Epithelial cell of esophagus (primary cell): Measurements from ENCODE around the gene OR51V1.

Experiments used
- DNase-seq: peaks from one replicate; pipeline ENCODE4 v3.0.0; 2010; ENCODE audit warnings: low read depth
- H3K4me3 ChIP-seq: 2 replicates; pipeline ENCODE4 v1.5.1; 2011; ENCODE audit warnings: mild to moderate bottlenecking, low read length, control low read depth
- TF ChIP-seq, protein P1 (sequence below): IDR thresholded peaks from 2 replicates; pipeline ENCODE4 v1.5.1; 2011; ENCODE audit warnings: low read depth, mild to moderate bottlenecking, low read length, control low read depth, inconsistent platforms; ENCODE audit not compliant: insufficient read depth; ENCODE audit errors: missing control alignments

OR51V1 gene

GRCh38 chr11:5242933-5243815 is 42.7 kb upstream of the OR51V1 start:
- peak; percentile 21 for DNase-seq
- TF ChIP-seq, protein P1, sequence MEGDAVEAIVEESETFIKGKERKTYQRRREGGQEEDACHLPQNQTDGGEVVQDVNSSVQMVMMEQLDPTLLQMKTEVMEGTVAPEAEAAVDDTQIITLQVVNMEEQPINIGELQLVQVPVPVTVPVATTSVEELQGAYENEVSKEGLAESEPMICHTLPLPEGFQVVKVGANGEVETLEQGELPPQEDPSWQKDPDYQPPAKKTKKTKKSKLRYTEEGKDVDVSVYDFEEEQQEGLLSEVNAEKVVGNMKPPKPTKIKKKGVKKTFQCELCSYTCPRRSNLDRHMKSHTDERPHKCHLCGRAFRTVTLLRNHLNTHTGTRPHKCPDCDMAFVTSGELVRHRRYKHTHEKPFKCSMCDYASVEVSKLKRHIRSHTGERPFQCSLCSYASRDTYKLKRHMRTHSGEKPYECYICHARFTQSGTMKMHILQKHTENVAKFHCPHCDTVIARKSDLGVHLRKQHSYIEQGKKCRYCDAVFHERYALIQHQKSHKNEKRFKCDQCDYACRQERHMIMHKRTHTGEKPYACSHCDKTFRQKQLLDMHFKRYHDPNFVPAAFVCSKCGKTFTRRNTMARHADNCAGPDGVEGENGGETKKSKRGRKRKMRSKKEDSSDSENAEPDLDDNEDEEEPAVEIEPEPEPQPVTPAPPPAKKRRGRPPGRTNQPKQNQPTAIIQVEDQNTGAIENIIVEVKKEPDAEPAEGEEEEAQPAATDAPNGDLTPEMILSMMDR = no peak
- no peak overlapping the region for H3K4me3 ChIP-seq

GRCh38 chr11:5242208-5242607 is 41.7 kb upstream of the OR51V1 start:
- H3K4me3 ChIP-seq = no peak overlapping the region
- DNase-seq = no peak
- TF ChIP-seq, protein P1 = no peak

DNA sequence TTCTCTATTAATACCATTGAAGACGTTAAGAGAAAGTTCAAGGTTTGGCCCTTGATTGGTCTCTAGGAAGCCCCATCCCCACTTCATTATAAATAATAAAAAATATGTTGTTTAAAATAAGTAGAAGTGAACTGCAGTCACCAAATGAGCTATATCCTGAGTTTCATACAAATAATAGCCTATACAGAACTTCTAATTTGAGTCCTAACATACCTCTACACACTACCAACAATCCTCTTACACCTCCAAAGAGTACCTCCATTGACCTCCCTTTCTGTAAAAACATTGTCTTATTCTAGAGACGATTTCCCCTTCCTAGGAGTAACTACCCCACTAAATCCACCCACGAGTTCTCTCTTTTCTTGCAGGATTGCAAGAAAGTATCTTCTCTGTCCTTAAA is 41.0 kb upstream of the OR51V1 start:
- H3K4me3 ChIP-seq = no peak overlapping the region
- TF ChIP-seq, protein P1 = no peak
- DNase-seq = no peak

DNA sequence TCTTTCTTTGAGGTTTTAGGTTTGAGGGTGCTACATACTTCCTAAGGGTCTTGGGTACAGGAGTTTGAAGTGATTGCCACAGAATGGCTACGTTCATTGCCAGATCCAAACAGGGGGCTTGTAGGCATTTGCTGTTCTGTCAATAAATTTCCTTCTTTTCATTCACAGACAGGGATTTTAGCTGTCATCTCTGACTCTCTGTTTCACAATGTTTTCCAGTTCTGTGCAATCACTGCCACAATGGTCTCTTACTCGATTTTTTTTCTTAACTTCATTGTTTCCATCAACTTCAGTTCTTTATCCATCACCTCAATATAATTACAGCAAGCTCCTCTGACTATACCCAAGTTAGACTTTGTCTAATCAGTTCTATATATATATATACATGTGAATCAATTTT is 40.0 kb upstream of the OR51V1 start:
- TF ChIP-seq, protein P1 = no peak
- no peak overlapping the region for H3K4me3 ChIP-seq
- no peak for DNase-seq

- TF ChIP-seq, protein P1 = no peak
- H3K4me3 ChIP-seq = no peak overlapping the region
- DNase-seq = no peak
Measured at GRCh38 chr11:5240056-5240455, 39.6 kb upstream of the OR51V1 start.

DNA sequence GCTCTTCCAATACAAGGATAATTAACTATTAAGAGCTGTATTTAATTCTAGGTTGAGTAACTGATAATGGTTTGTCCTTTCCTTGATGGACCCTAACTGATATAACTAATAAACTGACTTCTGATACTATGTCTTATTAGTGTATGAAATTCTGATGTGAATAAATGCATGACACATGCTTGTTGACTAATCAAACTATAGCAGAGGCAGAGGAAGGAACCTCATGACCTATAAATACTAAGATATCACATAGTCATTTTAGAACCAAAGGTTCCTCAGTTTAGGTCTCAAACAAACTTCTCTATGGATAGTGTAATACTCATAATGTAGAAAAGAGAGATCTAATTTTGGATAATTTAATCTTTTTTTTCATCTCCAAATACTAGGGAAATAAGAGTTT is 38.6 kb upstream of the OR51V1 start:
- peak; percentile 30 for DNase-seq
- H3K4me3 ChIP-seq = no peak overlapping the region
- TF ChIP-seq, protein P1 = no peak

DNA sequence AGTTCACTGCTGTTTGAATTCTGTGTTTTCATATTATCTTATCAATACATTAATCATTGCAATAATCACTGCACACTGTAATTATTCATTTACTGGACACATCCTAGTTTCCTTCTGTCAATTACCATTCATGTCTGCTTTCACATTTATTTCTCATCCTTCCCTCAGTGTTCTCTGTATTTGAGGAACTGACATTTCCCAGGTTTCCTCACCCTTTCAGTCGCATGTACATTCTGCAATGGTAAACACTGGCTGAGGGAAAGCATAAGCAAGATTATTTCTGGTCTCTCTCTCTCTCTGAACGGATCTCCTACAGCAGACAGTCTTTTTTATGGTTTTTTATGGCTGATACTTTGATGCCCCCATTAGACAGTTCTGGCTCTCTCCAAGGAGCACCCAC is 38.0 kb upstream of the OR51V1 start:
- TF ChIP-seq, protein P1 = no peak
- no peak for DNase-seq
- no peak overlapping the region for H3K4me3 ChIP-seq
